Skeletal muscle tissue (tissue), 4 donors: Measurements from ENCODE around the gene TBC1D8. TPM values are rescaled to one million over a fixed set of nuclear protein-coding genes. Genes with fewer than 3 reads are reported as not detected.

Experiments used
- H3K27ac ChIP-seq: one replicate; pipeline ENCODE4 v1.7.0; 2013; ENCODE audit warnings: mild to moderate bottlenecking, low read depth, low read length, inconsistent platforms
- H3K27me3 ChIP-seq, 3 donors: one replicate each; pipeline ENCODE4 v1.7.0; 2013; ENCODE audit warnings: low read length in 3 of 3; ENCODE audit not compliant: control insufficient read depth in 3 of 3, insufficient read depth in 3 of 3
- H3K36me3 ChIP-seq, 3 donors: one replicate each; pipeline ENCODE4 v1.7.0; 2013; ENCODE audit warnings: low read length in 3 of 3; ENCODE audit not compliant: control insufficient read depth in 3 of 3, insufficient read depth in 3 of 3
- H3K4me1 ChIP-seq, 3 donors: one replicate each; pipeline ENCODE4 v1.7.0; 2013; ENCODE audit warnings: low read length in 3 of 3, mild to moderate bottlenecking in 3 of 3; ENCODE audit not compliant: control insufficient read depth in 3 of 3, insufficient read depth in 3 of 3
- H3K4me3 ChIP-seq, 3 donors: one replicate each; pipeline ENCODE4 v1.7.0; 2013; ENCODE audit warnings: low read length in 3 of 3
- H3K9ac ChIP-seq, 3 donors: one replicate each; pipeline ENCODE4 v1.7.0; 2013; ENCODE audit warnings: low read length in 3 of 3, mild to moderate bottlenecking in 3 of 3, moderate library complexity in 2 of 3, low read depth in 1 of 3
- H3K9me3 ChIP-seq, 3 donors: one replicate each; pipeline ENCODE4 v1.7.0; 2013; ENCODE audit warnings: low read length in 3 of 3; ENCODE audit not compliant: control insufficient read depth in 3 of 3
- total RNA-seq: library from RNA; depleted of rRNA; stranded (reverse); fragments of >200 nt; gene quantifications from one replicate; pipeline ENCODE4 v1.2.3, GENCODE V29; 2014
- donor health status: Osteomylitis.

The TBC1D8 gene
- total RNA-seq, 1 donor from 2014 or later: 16.2 TPM

GRCh38 chr2:100977511-100977910 is 173.7 kb downstream of the TBC1D8 start:
- Histone ChIP-seq H3K36me3 (peaks cover 25 to 48% (median 43%) of the 10 kb centered on the region in 3 donors), H3K9ac (no peak overlapping the region), H3K27ac (no peak overlapping the region)

GRCh38 chr2:100976645-100977391 is 174.4 kb downstream of the TBC1D8 start:
- Histone ChIP-seq H3K36me3 (peaks cover 25 to 45% (median 36%) of the 10 kb centered on the region in 3 donors), H3K27ac (no peak overlapping the region), H3K4me1 (no peaks in the 10 kb centered on the region), H3K9ac (no peak overlapping the region), H3K4me3 (no peak overlapping the region), H3K27me3 (no peaks in the 10 kb centered on the region), H3K9me3 (no peaks in the 10 kb centered on the region)

More at GRCh38 chr2:100977511-100977910, 173.7 kb downstream of the TBC1D8 start:
- H3K27me3 ChIP-seq: no peaks in the 10 kb centered on the region
- H3K4me3 ChIP-seq: no peak overlapping the region
- H3K4me1 ChIP-seq: no peaks in the 10 kb centered on the region
- no peaks in the 10 kb centered on the region for H3K9me3 ChIP-seq

GRCh38 chr2:100976061-100976460 is 175.1 kb downstream of the TBC1D8 start:
- Histone ChIP-seq H3K9me3 (no peaks in the 10 kb centered on the region), H3K36me3 (peaks cover 28 to 48% (median 34%) of the 10 kb centered on the region in 3 donors), H3K4me1 (no peaks in the 10 kb centered on the region), H3K27me3 (no peaks in the 10 kb centered on the region), H3K9ac (no peak overlapping the region), H3K27ac (no peak overlapping the region), H3K4me3 (no peak overlapping the region)

DNA sequence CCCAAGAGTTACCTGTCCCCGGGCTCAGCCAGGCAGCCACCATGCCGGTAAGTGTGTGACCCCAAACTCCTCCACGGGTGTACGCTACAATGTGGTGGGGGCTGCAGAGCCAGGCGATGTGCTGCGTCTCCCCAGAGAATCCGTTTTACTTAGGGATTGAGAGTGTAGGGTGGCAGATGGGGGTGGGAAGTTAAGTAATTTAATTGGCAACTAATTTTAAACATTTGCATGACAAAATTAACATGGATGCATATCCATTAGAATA is 175.7 kb downstream of the TBC1D8 start:
- Histone ChIP-seq H3K9ac (no peak overlapping the region), H3K27me3 (no peaks in the 10 kb centered on the region), H3K36me3 (peaks cover 28 to 53% (median 38%) of the 10 kb centered on the region in 3 donors), H3K27ac (no peak overlapping the region), H3K9me3 (no peaks in the 10 kb centered on the region), H3K4me1 (no peaks in the 10 kb centered on the region), H3K4me3 (no peak overlapping the region)

DNA sequence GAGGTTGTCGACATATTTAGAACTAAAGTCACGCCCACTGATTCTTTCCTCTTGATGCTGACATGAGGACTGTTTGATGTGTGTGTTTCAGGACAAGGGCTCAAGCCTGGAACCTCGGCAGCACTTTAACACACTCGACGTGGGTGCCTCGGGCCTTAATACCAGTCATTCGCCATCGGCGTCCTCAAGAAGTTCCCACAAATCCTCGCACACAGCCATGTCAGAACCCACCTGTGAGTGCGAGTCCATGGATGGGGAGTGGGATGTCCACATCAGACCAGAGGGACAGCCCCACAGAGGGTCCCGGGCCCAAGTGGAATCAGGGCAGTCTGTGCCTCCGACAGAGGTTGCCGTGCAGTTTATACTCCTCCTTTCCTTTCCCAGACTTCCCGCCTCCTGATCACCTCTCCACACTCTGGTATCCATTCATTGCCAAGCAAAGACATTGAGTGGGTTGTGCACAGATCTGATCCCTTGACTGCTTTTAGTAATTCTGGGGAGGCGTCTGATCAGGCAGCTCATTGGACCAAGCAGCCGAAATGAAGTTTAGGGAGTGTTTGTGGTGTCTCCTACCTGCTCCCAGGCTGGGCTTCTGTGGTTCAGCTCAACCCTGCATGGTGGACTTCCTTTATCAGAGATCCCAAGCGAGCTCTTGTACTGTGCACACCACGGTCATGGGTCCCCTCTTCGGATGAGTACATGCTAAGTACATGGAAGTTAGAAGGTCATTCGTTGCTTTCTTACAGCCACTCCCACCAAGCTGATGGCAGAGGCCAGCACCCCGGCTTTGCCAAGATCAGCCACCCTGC is 176.3 kb downstream of the TBC1D8 start:
- Histone ChIP-seq H3K27ac (no peak overlapping the region), H3K4me1 (no peaks in the 10 kb centered on the region), H3K4me3 (no peak overlapping the region), H3K9me3 (no peaks in the 10 kb centered on the region), H3K9ac (no peak overlapping the region), H3K36me3 (peaks cover 31 to 53% (median 38%) of the 10 kb centered on the region in 3 donors), H3K27me3 (no peaks in the 10 kb centered on the region)

GRCh38 chr2:100972452-100972851 is 178.7 kb downstream of the TBC1D8 start:
- H3K4me1 ChIP-seq: no peaks in the 10 kb centered on the region
- H3K9me3 ChIP-seq: no peaks in the 10 kb centered on the region
- H3K27ac ChIP-seq: no peak overlapping the region
- peaks cover 37 to 60% (median 49%) of the 10 kb centered on the region in 3 donors for H3K36me3 ChIP-seq
- H3K9ac ChIP-seq: no peak overlapping the region
- H3K4me3 ChIP-seq: no peak overlapping the region
- no peaks in the 10 kb centered on the region for H3K27me3 ChIP-seq

GRCh38 chr2:100971221-100971620 is 180.0 kb downstream of the TBC1D8 start:
- H3K27me3 ChIP-seq: no peaks in the 10 kb centered on the region
- no peaks in the 10 kb centered on the region for H3K4me1 ChIP-seq
- H3K36me3 ChIP-seq: peaks cover 29 to 49% (median 45%) of the 10 kb centered on the region in 3 donors
- no peak overlapping the region for H3K27ac ChIP-seq
- H3K9ac ChIP-seq: no peak overlapping the region
- H3K4me3 ChIP-seq: no peak overlapping the region
- H3K9me3 ChIP-seq: no peaks in the 10 kb centered on the region

DNA sequence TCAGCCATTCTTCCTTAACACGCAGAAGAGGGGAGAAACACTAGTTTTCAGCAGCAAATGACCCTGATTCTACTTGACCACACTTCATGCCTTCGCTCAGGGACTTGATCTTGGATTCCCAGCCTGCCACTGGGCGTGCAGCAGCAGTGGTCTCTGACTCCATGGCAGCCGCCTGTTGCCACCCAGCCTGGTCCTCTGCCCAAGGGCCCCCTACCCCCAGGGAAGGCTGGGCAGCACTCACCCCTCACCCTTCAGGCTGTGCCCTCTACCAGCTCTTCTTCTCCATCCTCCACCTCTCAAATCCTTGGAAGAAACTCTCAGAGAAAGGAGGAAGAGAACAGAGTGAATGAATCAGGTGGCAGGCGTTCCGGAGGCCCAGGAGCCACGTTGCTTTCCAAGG is 181.2 kb downstream of the TBC1D8 start:
- H3K4me3 ChIP-seq: no peak overlapping the region
- H3K27ac ChIP-seq: no peak overlapping the region
- no peaks in the 10 kb centered on the region for H3K9me3 ChIP-seq
- H3K4me1 ChIP-seq: no peaks in the 10 kb centered on the region
- H3K9ac ChIP-seq: no peak overlapping the region
- peaks cover 28 to 42% (median 34%) of the 10 kb centered on the region in 3 donors for H3K36me3 ChIP-seq
- no peaks in the 10 kb centered on the region for H3K27me3 ChIP-seq

GRCh38 chr2:100968146-100969145 is 182.7 kb downstream of the TBC1D8 start:
- H3K4me3 ChIP-seq: no peak overlapping the region
- no peak overlapping the region for H3K9ac ChIP-seq
- H3K36me3 ChIP-seq: peaks cover 21 to 34% (median 22%) of the 10 kb centered on the region in 3 donors
- no peaks in the 10 kb centered on the region for H3K27me3 ChIP-seq
- no peaks in the 10 kb centered on the region for H3K9me3 ChIP-seq
- H3K4me1 ChIP-seq: no peaks in the 10 kb centered on the region
- no peak overlapping the region for H3K27ac ChIP-seq
